ENCODE measurements around the gene FBXO44. TPM values are rescaled to one million over a fixed set of nuclear protein-coding genes. Genes with fewer than 3 reads are reported as not detected.

The FBXO44 gene
- total and polyA plus RNA-seq, 2 experiments from 2014 or later = 22.0 to 30.8 TPM

DNA sequence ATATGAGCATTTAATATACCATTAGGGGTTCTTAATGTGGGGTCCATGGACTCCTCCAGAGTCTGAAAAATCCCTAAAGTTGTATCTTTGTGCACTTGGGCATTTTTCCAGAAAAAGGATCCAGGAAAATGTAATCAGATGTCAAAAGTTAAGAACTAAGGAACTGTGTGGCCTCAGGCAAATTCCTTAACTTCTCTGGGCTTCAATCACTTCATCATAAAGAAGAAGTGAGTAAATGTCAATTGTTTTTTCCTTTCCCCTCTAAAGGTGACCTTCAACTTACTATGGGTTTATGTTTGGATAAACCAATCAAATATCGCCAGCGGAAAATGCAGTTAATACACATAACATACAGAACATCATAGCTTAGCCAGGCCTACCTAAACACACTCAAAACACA lies 23.8 kb downstream of the FBXO44 start:
- H3K79me2 ChIP-seq (replicated peaks; ENCODE audit: insufficient read depth) = peaks cover 44% of the 10 kb centered on the region
- H3K4me1 ChIP-seq (ENCODE audit: insufficient read depth) = peaks cover 25% of the 10 kb centered on the region
- no peaks in the 10 kb centered on the region for H3K27me3 ChIP-seq (ENCODE audit: insufficient read depth)
- TF ChIP-seq CREB1 (CRISPR knock-in tag; IDR thresholded peaks at IDR 0.05; ENCODE audit: low read depth) (no peak), EZH2phosphoT487 (IDR thresholded peaks at IDR 0.05; ENCODE audit: unreplicated experiment) (no peak)
- Mint-ChIP-seq H3K4me1 (peaks cover 35% of the 10 kb centered on the region), H3K9me3 (no peaks in the 10 kb centered on the region; the same call in 2 of the 3 replicates), H3K4me3 (peak overlapping the region; percentile 50; the same call in 2 of the 3 replicates), H3K36me3 (ENCODE audit: low read depth) (peaks cover 68% of the 10 kb centered on the region), H3K27ac (peak overlapping the region; percentile 76), H3K27me3 (ENCODE audit: insufficient read depth, low read depth, poor library complexity) (peaks cover 19% of the 10 kb centered on the region)
- peak overlapping the region; percentile 32 for H3K4me2 ChIP-seq
- peaks cover 39% of the 10 kb centered on the region for H3K36me3 ChIP-seq (ENCODE audit: insufficient read depth)
- H3F3A ChIP-seq (replicated peaks; ENCODE audit: low read depth) = peaks cover 34% of the 10 kb centered on the region
- H3K27ac ChIP-seq (ENCODE audit: low read depth) = 0 out of 2 replicates have a peak overlapping the region, but pooled peaks have one; percentile 5
- ATAC-seq = no peak
- no peak overlapping the region for H2AFZ ChIP-seq
- peaks cover 34% of the 10 kb centered on the region for H4K20me1 ChIP-seq (replicated peaks; ENCODE audit: insufficient read depth)
- no peaks in the 10 kb centered on the region for H3K9me2 ChIP-seq (ENCODE audit: insufficient read depth)
- no peak overlapping the region for H3K4me3 ChIP-seq
- no peak for DNase-seq (ENCODE audit: low spot score)

DNA sequence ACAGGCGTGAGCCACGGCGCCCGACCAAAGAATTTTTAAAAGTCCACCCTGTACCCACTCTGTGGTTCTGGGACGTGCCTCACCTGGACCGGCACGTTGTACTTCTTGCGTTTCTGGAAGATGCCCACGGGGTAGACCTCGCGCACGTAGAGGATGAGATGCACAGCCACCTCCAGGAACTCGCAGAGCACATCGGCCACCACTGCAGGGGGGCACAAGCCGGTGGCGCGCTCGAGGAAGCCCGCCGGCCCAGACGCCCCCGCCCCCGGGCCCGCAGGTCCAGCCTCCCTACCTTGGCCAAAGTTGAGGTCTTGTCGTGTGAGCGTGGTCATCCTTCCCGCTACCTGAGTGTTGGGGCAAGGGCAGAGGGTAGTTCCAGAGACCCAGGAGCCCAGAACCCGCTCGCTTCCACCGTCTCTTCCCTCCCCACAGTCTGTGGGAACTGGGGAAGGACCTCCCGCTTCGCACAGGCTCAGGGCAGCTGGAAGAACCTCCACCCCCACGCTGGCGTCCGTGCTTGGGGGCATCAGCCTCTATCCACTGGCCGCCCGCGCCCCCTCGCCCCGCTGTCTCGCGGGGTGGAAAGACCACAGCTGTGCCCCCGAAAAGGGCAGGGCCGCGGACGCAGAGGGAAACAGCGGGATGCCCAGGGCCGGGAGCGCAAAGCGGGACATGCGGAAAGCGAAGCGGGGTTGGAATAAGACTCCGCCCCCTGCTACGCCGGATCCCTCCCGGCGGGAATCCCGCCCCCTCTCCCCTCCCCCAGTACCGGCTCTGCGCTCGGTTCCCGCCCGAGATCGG lies 25.8 kb downstream of the FBXO44 start:
- H3K4me3 ChIP-seq = peak overlapping the region; percentile 97
- peak overlapping the region; percentile 100 for H3K27ac ChIP-seq (ENCODE audit: low read depth)
- H3K4me1 ChIP-seq (ENCODE audit: insufficient read depth) = peaks cover 45% of the 10 kb centered on the region
- H4K20me1 ChIP-seq (replicated peaks; ENCODE audit: insufficient read depth) = peaks cover 29% of the 10 kb centered on the region
- no peak overlapping the region for H2AFZ ChIP-seq
- H3K4me2 ChIP-seq = peak overlapping the region; percentile 79
- Mint-ChIP-seq H3K27ac (peak overlapping the region; percentile 91), H3K27me3 (ENCODE audit: insufficient read depth, low read depth, poor library complexity) (peaks cover 13% of the 10 kb centered on the region), H3K4me1 (peaks cover 54% of the 10 kb centered on the region), H3K9me3 (no peaks in the 10 kb centered on the region; the same call in 2 of the 3 replicates), H3K36me3 (ENCODE audit: low read depth) (peaks cover 58% of the 10 kb centered on the region), H3K4me3 (peak overlapping the region; percentile 85)
- peaks cover 45% of the 10 kb centered on the region for H3F3A ChIP-seq (replicated peaks; ENCODE audit: low read depth)
- peaks cover 23% of the 10 kb centered on the region for H3K36me3 ChIP-seq (ENCODE audit: insufficient read depth)
- TF ChIP-seq JUNB (IDR thresholded peaks at IDR 0.05; ENCODE audit: unreplicated experiment) = no peak
- peak; percentile 51 for TF ChIP-seq STAT1 (IDR thresholded peaks at IDR 0.05; ENCODE audit: unreplicated experiment)
- H3K27me3 ChIP-seq (ENCODE audit: insufficient read depth) = no peaks in the 10 kb centered on the region
- ATAC-seq (peak; percentile 4), DNase-seq (ENCODE audit: low spot score) (peak; percentile 48)
- no peaks in the 10 kb centered on the region for H3K9me2 ChIP-seq (ENCODE audit: insufficient read depth)
- peaks cover 64% of the 10 kb centered on the region for H3K79me2 ChIP-seq (replicated peaks; ENCODE audit: insufficient read depth)

DNA sequence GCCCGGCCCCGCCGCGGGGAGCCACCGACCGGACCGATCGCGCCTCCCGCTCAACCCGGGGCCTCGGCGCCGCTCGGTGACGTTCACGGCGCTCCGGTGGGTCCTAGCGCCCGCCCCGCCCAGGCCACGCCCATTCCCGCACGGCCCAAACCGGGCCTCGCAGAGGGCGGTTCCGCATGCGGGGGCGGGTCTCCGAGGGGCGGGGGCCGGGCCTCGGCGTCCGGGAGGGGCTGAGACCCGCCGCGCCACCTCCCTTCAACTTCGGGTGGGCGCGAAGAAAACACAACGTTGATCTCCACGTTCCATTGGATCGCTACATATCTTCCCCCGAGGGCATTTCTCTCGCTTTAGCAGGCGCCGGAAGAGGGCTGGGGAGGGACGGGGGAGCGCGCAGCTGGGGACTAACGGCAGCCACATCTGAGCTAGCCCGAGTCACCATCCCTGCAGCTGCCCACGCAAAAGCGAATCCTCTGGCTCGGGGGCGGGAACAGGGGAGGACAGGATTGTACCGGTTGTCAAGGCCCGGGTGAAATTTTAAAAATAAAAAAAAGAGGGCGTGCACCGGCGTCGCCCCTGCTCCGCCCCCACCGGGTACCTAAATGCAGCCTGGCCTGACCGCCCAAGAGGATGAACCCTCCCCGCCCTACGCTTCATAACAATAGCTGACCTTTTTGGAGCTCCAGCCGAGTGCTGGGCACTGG lies 26.5 kb downstream of the FBXO44 start, which contains the start of gene MAD2L2:
Gene MAD2L2, minus strand, starts transcription at position 78 of the 701 bp plus-strand sequence. CDS start 547 bp downstream, outside the sequence.
- peaks cover 13% of the 10 kb centered on the region for H3K27me3 Mint-ChIP-seq (ENCODE audit: insufficient read depth, low read depth, poor library complexity)
- Histone ChIP-seq H3K36me3 (ENCODE audit: insufficient read depth) (peaks cover 18% of the 10 kb centered on the region), H3K4me3 (peak within 1 kb of the TSS; percentile 97), H2AFZ (no peak within 1 kb of the TSS), H3K79me2 (replicated peaks; ENCODE audit: insufficient read depth) (peaks cover 68% of the 10 kb centered on the region), H3K4me1 (ENCODE audit: insufficient read depth) (peaks cover 53% of the 10 kb centered on the region), H3F3A (replicated peaks; ENCODE audit: low read depth) (peaks cover 46% of the 10 kb centered on the region), H3K9me2 (ENCODE audit: insufficient read depth) (no peaks in the 10 kb centered on the region), H3K27ac (ENCODE audit: low read depth) (peak within 1 kb of the TSS; percentile 100), H4K20me1 (replicated peaks; ENCODE audit: insufficient read depth) (peaks cover 24% of the 10 kb centered on the region), H3K4me2 (peak within 1 kb of the TSS; percentile 79), H3K27me3 (ENCODE audit: insufficient read depth) (no peaks in the 10 kb centered on the region)
- peaks cover 57% of the 10 kb centered on the region for H3K36me3 Mint-ChIP-seq (ENCODE audit: low read depth)
- H3K27ac Mint-ChIP-seq = peak within 1 kb of the TSS; percentile 96
- peak within 1 kb of the TSS; percentile 85 for H3K4me3 Mint-ChIP-seq
- peak; percentile 91 for DNase-seq (ENCODE audit: low spot score)
- H3K4me1 Mint-ChIP-seq = peaks cover 57% of the 10 kb centered on the region
- H3K9me3 Mint-ChIP-seq = no peaks in the 10 kb centered on the region; the same call in 2 of the 3 replicates
- ATAC-seq = peak; percentile 62
- TF ChIP-seq, protein P1, sequence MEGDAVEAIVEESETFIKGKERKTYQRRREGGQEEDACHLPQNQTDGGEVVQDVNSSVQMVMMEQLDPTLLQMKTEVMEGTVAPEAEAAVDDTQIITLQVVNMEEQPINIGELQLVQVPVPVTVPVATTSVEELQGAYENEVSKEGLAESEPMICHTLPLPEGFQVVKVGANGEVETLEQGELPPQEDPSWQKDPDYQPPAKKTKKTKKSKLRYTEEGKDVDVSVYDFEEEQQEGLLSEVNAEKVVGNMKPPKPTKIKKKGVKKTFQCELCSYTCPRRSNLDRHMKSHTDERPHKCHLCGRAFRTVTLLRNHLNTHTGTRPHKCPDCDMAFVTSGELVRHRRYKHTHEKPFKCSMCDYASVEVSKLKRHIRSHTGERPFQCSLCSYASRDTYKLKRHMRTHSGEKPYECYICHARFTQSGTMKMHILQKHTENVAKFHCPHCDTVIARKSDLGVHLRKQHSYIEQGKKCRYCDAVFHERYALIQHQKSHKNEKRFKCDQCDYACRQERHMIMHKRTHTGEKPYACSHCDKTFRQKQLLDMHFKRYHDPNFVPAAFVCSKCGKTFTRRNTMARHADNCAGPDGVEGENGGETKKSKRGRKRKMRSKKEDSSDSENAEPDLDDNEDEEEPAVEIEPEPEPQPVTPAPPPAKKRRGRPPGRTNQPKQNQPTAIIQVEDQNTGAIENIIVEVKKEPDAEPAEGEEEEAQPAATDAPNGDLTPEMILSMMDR (conservative IDR thresholded peaks at IDR 0.05; ENCODE audit: low read depth in 2 of 2) = 0 out of 4 replicates have a peak, but pooled peaks of 1 of the 2 experiments have one; percentile 0
- TF ChIP-seq, protein P2, sequence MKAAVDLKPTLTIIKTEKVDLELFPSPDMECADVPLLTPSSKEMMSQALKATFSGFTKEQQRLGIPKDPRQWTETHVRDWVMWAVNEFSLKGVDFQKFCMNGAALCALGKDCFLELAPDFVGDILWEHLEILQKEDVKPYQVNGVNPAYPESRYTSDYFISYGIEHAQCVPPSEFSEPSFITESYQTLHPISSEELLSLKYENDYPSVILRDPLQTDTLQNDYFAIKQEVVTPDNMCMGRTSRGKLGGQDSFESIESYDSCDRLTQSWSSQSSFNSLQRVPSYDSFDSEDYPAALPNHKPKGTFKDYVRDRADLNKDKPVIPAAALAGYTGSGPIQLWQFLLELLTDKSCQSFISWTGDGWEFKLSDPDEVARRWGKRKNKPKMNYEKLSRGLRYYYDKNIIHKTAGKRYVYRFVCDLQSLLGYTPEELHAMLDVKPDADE (IDR thresholded peaks at IDR 0.05) = no peak
- TF ChIP-seq CREB1 (CRISPR knock-in tag; IDR thresholded peaks at IDR 0.05; ENCODE audit: low read depth) (peak; percentile 95), EZH2 (IDR thresholded peaks at IDR 0.05; ENCODE audit: low read depth, unreplicated experiment) (no peak), POLR2AphosphoS5 (IDR thresholded peaks at IDR 0.05; ENCODE audit: low read depth) (peak; percentile 70; the same call in 1 of the 2 replicates)

Measured in GM23338 (cell line).